Endodermal cell (in vitro differentiated cells): ENCODE measurements around the gene CFAP61. TPM values are rescaled to one million over a fixed set of nuclear protein-coding genes. Genes with fewer than 3 reads are reported as not detected.

Source experiments
- DNase-seq: peaks from one replicate; pipeline ENCODE4 v3.0.0-alpha.2; 2017
- H3K27ac ChIP-seq: 2 replicates; pipeline ENCODE4 v1.5.1; 2013; ENCODE audit warnings: mild to moderate bottlenecking, low read depth, low read length, moderate library complexity
- H3K27me3 ChIP-seq: 2 replicates; pipeline ENCODE4 v1.6.1; 2013; ENCODE audit warnings: mild to moderate bottlenecking, low read length, moderate library complexity; ENCODE audit not compliant: insufficient read depth, control insufficient read depth, poor library complexity, severe bottlenecking
- H3K36me3 ChIP-seq: 2 replicates; pipeline ENCODE4 v1.7.0; 2013; ENCODE audit warnings: mild to moderate bottlenecking, low read length, moderate library complexity; ENCODE audit not compliant: control insufficient read depth, insufficient read depth
- H3K4me1 ChIP-seq: one replicate; pipeline ENCODE4 v1.7.0; 2013; ENCODE audit warnings: low read length; ENCODE audit not compliant: control insufficient read depth, insufficient read depth
- H3K4me3 ChIP-seq: 2 replicates; pipeline ENCODE4 v1.5.1; 2013; ENCODE audit warnings: mild to moderate bottlenecking, low read length, moderate library complexity
- H3K9ac ChIP-seq: 2 replicates; pipeline ENCODE4 v1.6.1; 2013; ENCODE audit warnings: mild to moderate bottlenecking, low read length, moderate library complexity; ENCODE audit not compliant: poor library complexity, severe bottlenecking; ENCODE audit errors: extremely low read depth
- H3K9me3 ChIP-seq: 2 replicates; pipeline ENCODE4 v1.6.1; 2013; ENCODE audit warnings: mild to moderate bottlenecking, low read length, moderate library complexity; ENCODE audit not compliant: control insufficient read depth
- H3K27ac Mint-ChIP-seq: 2 replicates; pipeline ENCODE4 v1.8.0; 2020; ENCODE audit warnings: mixed read lengths
- H3K27me3 Mint-ChIP-seq: 2 replicates; pipeline ENCODE4 v1.8.0; 2021; ENCODE audit warnings: mild to moderate bottlenecking, mixed read lengths; ENCODE audit not compliant: insufficient read depth
- H3K36me3 Mint-ChIP-seq: 2 replicates; pipeline ENCODE4 v1.8.0; 2020; ENCODE audit warnings: low read depth, mixed read lengths
- H3K4me1 Mint-ChIP-seq: 2 replicates; pipeline ENCODE4 v1.8.0; 2020; ENCODE audit warnings: mixed read lengths
- H3K4me3 Mint-ChIP-seq: 2 replicates; pipeline ENCODE4 v1.8.0; 2020; ENCODE audit warnings: mild to moderate bottlenecking, moderate library complexity, mixed read lengths
- H3K9me3 Mint-ChIP-seq: 2 replicates; pipeline ENCODE4 v1.8.0; 2020; ENCODE audit warnings: mild to moderate bottlenecking, mixed read lengths
- CTCF ChIP-seq: fragments of 200-600 bp; sonication (generic); conservative IDR thresholded peaks from 2 replicates; pipeline ENCODE4 v1.5.0; 2021; ENCODE audit warnings: antibody characterized with exemption, mild to moderate bottlenecking
- WGBS, 2 experiments: methylation state at CpG; one replicate each; pipeline versions ENCODE4 v1.1.5 to v1.1.7; 2013; ENCODE audit warnings: missing lambda C conversion rate in 2 of 2, mixed read lengths in 1 of 2; ENCODE audit not compliant: insufficient coverage in 1 of 2, insufficient read length in 1 of 2; 5-methylcytosine and 5-hydroxymethylcytosine counted together
- total RNA-seq, 2 donors: library from RNA; stranded (reverse); fragmentation: NEBNext Ultra II Directional in 1 of 2; extraction: Animal tissue kit (Norgen Biotek cat#: 25700) in 1 of 2; gene quantifications; 2 replicates in 1 of 2; 3 replicates in 1 of 2; pipeline ENCODE4 v1.2.1, GENCODE V29; 2021

The CFAP61 gene
- total RNA-seq, 2 donors from 2014 or later = 0.64 to 0.73 TPM

GRCh38 chr20:20167698-20168097 lies 115.4 kb downstream of the CFAP61 start:
- Mint-ChIP-seq H3K4me1 (no peaks in the 10 kb centered on the region), H3K4me3 (no peak overlapping the region), H3K27me3 (no peaks in the 10 kb centered on the region), H3K36me3 (no peaks in the 10 kb centered on the region), H3K27ac (no peak overlapping the region), H3K9me3 (peaks cover 8% of the 10 kb centered on the region)
- TF ChIP-seq CTCF = no peak
- Histone ChIP-seq H3K9ac (no peak overlapping the region), H3K36me3 (no peaks in the 10 kb centered on the region), H3K27me3 (no peaks in the 10 kb centered on the region), H3K4me3 (no peak overlapping the region), H3K4me1 (no peaks in the 10 kb centered on the region), H3K27ac (no peak overlapping the region), H3K9me3 (no peaks in the 10 kb centered on the region)
- DNase-seq = no peak
- 92 to 100% methylated on average over 3 of the region's 3 CpGs for WGBS, 2 experiments

- no peak for TF ChIP-seq CTCF
- peaks cover 8% of the 10 kb centered on the region for H3K9me3 Mint-ChIP-seq
- 77% methylated on average over 1 of the region's 1 CpG; no CpG with 5 or more reads in 1 of the 2 experiments for WGBS, 2 experiments
Measured at GRCh38 chr20:20173254-20173653, 120.9 kb downstream of the CFAP61 start.

GRCh38 chr20:20174089-20174835 lies 121.9 kb downstream of the CFAP61 start:
- Histone ChIP-seq H3K4me3 (no peak overlapping the region), H3K36me3 (no peaks in the 10 kb centered on the region), H3K9me3 (no peaks in the 10 kb centered on the region), H3K4me1 (no peaks in the 10 kb centered on the region), H3K9ac (no peak overlapping the region), H3K27me3 (no peaks in the 10 kb centered on the region), H3K27ac (no peak overlapping the region)
- peak; percentile 66 for TF ChIP-seq CTCF
- DNase-seq = no peak
- Mint-ChIP-seq H3K27ac (no peak overlapping the region), H3K4me3 (no peak overlapping the region), H3K27me3 (no peaks in the 10 kb centered on the region), H3K9me3 (peaks cover 9% of the 10 kb centered on the region), H3K4me1 (no peaks in the 10 kb centered on the region), H3K36me3 (no peaks in the 10 kb centered on the region)
- WGBS, 2 experiments = 82 to 90% methylated on average over 5 to 9 of the region's 10 CpGs

More at GRCh38 chr20:20173254-20173653, 120.9 kb downstream of the CFAP61 start:
- no peak overlapping the region for H3K9ac ChIP-seq
- no peak for DNase-seq
- no peaks in the 10 kb centered on the region for H3K4me1 Mint-ChIP-seq
- no peak overlapping the region for H3K4me3 ChIP-seq
- no peaks in the 10 kb centered on the region for H3K27me3 ChIP-seq
- no peaks in the 10 kb centered on the region for H3K36me3 Mint-ChIP-seq
- no peaks in the 10 kb centered on the region for H3K36me3 ChIP-seq
- H3K4me3 Mint-ChIP-seq = no peak overlapping the region
- no peak overlapping the region for H3K27ac Mint-ChIP-seq
- H3K9me3 ChIP-seq = no peaks in the 10 kb centered on the region
- H3K4me1 ChIP-seq = no peaks in the 10 kb centered on the region
- no peak overlapping the region for H3K27ac ChIP-seq
- no peaks in the 10 kb centered on the region for H3K27me3 Mint-ChIP-seq
